Measurements from ENCODE around the gene AP4B1.
"Not testable (repeated sequence)": the region's sequence is repeated elsewhere in the genome, so short reads cannot be mapped to it uniquely, and the experiment has no call there.

Gene AP4B1

GRCh38 chr1:113904674-113905434 is at the start of gene AP4B1, which contains the start of gene DCLRE1B:
AP4B1 (minus strand) TSS chr1:113904799; CDS start chr1:113904717, 82 bp downstream.
DCLRE1B (plus strand) TSS chr1:113905326; CDS start chr1:113905587, 261 bp downstream.
- peak within 1 kb of the TSS; percentile 98 for H3K4me3 ChIP-seq (ENCODE audit: low read length)
- DNase-seq (ENCODE audit: low read depth) = peak; percentile 99
- TF ChIP-seq CTCF (conservative IDR thresholded peaks at IDR 0.05; ENCODE audit: low read depth, low read length) = peak; percentile 62

GRCh38 chr1:113951719-113952118 is 47.1 kb upstream of the AP4B1 start:
- DNase-seq (ENCODE audit: low read depth) = no peak
- no peak overlapping the region for H3K4me3 ChIP-seq (ENCODE audit: low read length)
- no peak for TF ChIP-seq CTCF (conservative IDR thresholded peaks at IDR 0.05; ENCODE audit: low read depth, low read length)

GRCh38 chr1:113950908-113951307 is 46.3 kb upstream of the AP4B1 start:
- no peak overlapping the region for H3K4me3 ChIP-seq (ENCODE audit: low read length)
- DNase-seq (ENCODE audit: low read depth) = no peak
- TF ChIP-seq CTCF (conservative IDR thresholded peaks at IDR 0.05; ENCODE audit: low read depth, low read length) = no peak

GRCh38 chr1:113949007-113949406 is 44.4 kb upstream of the AP4B1 start:
- peak; percentile 52 for TF ChIP-seq CTCF (conservative IDR thresholded peaks at IDR 0.05; ENCODE audit: low read depth, low read length)
- DNase-seq (ENCODE audit: low read depth) = no peak
- no peak overlapping the region for H3K4me3 ChIP-seq (ENCODE audit: low read length)

- H3K4me3 ChIP-seq (ENCODE audit: low read length); DNase-seq (ENCODE audit: low read depth): not testable (repeated sequence)
Measured at GRCh38 chr1:113948151-113948550, 43.6 kb upstream of the AP4B1 start.

DNA sequence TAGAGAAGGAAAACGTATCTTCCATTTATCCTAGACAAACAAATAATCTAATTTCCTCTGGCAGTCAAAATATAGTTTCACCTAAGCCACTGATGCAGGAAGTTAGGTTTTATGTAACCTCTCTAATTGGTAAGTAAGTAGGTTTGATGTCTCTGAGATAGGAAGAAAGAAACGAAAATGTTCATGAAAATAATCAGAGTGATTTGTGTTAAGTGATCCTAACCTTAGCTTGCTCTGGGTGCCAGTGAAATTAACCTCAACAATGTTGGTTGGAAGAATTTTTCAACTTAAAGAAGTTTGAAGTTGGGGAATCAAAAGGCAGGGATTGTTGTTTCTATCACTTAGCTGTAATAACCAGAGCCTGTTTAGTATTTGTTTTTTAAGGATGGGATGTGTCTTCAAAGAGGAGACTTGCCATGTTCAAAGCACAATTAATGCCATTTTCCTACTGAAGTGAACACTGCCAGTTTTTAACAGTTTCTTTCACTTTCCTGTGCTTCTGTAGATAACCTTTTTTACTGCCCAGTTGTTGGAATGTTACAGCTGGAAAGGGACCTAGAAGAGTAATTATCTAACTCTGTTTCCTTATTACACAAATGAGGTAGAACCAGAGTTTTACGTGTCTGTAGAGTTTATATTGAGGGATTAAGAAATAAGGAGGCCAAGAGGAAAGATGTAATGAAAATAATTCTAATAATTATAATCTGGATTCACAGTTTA is 42.9 kb upstream of the AP4B1 start:
- no peak for TF ChIP-seq CTCF (conservative IDR thresholded peaks at IDR 0.05; ENCODE audit: low read depth, low read length)
- no peak for DNase-seq (ENCODE audit: low read depth)
- H3K4me3 ChIP-seq (ENCODE audit: low read length) = no peak overlapping the region

GRCh38 chr1:113946678-113947387 is 42.2 kb upstream of the AP4B1 start:
- no peak for TF ChIP-seq CTCF (conservative IDR thresholded peaks at IDR 0.05; ENCODE audit: low read depth, low read length)
- DNase-seq (ENCODE audit: low read depth) = no peak
- no peak overlapping the region for H3K4me3 ChIP-seq (ENCODE audit: low read length)
